ENCODE results near the gene CBX8. TPM values are rescaled to one million over a fixed set of nuclear protein-coding genes. Genes with fewer than 3 reads are reported as not detected.
A peak's percentile ranks its signal among the peaks of the same experiment; 100 is the strongest.

Gene CBX8
- total RNA-seq, 2 experiments from 2014 or later, result 5.3 to 6.5 TPM

GRCh38 chr17:79815836-79816461 lies 19.1 kb upstream of the CBX8 start:
- Histone ChIP-seq H3K27ac (ENCODE audit: low read depth in 1 of 2, low read length in 2 of 2) (no peak overlapping the region), H3K27me3 (ENCODE audit: control insufficient read depth in 1 of 2, insufficient read depth in 2 of 2, low read length in 2 of 2) (peaks cover 44 to 53% of the 10 kb centered on the region in 2 experiments), H3K4me1 (ENCODE audit: insufficient read depth, low read length) (peaks cover 44% of the 10 kb centered on the region), H3K4me3 (ENCODE audit: low read length) (no peak overlapping the region), H3K9me3 (ENCODE audit: control insufficient read depth in 1 of 2, insufficient read depth in 1 of 2, low read length in 2 of 2) (peaks cover 0 to 33% of the 10 kb centered on the region in 2 experiments), H3K36me3 (ENCODE audit: insufficient read depth, low read length) (no peaks in the 10 kb centered on the region)
- no peaks in the 10 kb centered on the region for H3K9me3 Mint-ChIP-seq
- H3K4me1 Mint-ChIP-seq (ENCODE audit: low read depth), result peaks cover 19% of the 10 kb centered on the region
- H3K27me3 Mint-ChIP-seq, result peaks cover 46% of the 10 kb centered on the region
- DNase-seq (no peak), ATAC-seq (ENCODE audit: poor library complexity) (no peak)
- ChIA-PET POLR2A (interaction anchor here (7.0 kb wide), 1 partner anchor 25 kb away, joined by 82 read pairs; the partner anchor contains the start of gene CBX4), CTCF (no interaction called here)
- H3K36me3 Mint-ChIP-seq (ENCODE audit: low read depth), result no peaks in the 10 kb centered on the region
- no peak for TF ChIP-seq CTCF (IDR thresholded peaks at IDR 0.05)
- H3K27ac Mint-ChIP-seq, result no peak overlapping the region
- peak overlapping the region; percentile 23 for H3K4me3 Mint-ChIP-seq
- intact Hi-C loops (cut with DNase I, micrococcal nuclease), result no loop called here

DNA sequence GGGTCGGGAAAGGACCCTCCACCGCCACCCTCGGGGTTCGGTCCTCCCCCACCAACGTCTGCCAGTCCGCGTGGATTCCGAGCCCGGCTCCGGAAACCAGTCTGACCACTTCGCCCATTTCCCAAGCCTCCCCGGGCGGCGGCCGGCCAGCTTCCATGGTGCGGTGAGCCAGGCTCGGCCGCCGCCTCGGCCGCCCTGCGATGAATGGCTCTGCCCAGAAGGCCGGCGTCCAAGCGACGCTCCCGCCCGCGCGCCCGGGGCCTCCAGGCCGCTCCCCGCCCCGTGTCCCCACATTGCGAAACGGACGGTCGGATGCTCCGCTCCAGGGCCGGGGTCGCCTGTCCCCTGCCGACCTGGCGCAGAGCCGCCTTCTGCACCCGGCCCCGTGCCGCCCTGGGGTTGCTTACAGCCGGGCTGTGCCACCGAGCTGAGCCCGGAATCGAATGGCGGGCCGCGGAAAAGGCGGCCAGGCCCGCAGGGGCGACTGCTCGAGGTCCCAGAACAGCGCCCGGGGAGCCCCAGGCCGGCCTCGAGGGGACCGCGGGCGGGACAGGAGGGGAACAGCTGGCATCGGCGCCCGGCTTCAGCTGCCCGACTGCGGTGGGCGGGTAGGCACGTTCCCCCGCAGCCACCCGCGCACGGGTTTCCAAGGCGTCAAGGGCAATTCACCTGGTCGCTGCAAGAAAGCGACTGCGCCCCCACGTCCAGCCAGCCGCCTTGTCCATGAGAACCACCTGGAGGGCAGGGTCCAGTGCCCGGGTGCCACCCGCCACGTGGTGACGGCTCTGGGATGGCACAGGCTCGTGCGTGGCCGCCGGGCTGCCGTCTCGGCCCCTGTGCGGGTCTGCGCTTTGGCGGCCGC lies 18.3 kb upstream of the CBX8 start:
- ATAC-seq (ENCODE audit: poor library complexity) (no peak), DNase-seq (peak in 2 of 14 experiments; percentile 50 to 55)
- Histone ChIP-seq H3K27ac (ENCODE audit: low read depth in 1 of 2, low read length in 2 of 2) (no peak overlapping the region), H3K4me1 (ENCODE audit: insufficient read depth, low read length) (peaks cover 51% of the 10 kb centered on the region), H3K36me3 (ENCODE audit: insufficient read depth, low read length) (no peaks in the 10 kb centered on the region), H3K27me3 (ENCODE audit: control insufficient read depth in 1 of 2, insufficient read depth in 2 of 2, low read length in 2 of 2) (peaks cover 50 to 59% of the 10 kb centered on the region in 2 experiments), H3K9me3 (ENCODE audit: control insufficient read depth in 1 of 2, insufficient read depth in 1 of 2, low read length in 2 of 2) (peaks cover 0 to 39% of the 10 kb centered on the region in 2 experiments), H3K4me3 (ENCODE audit: low read length) (no peak overlapping the region)
- no peak overlapping the region for H3K27ac Mint-ChIP-seq
- TF ChIP-seq CTCF (IDR thresholded peaks at IDR 0.05), result no peak
- H3K9me3 Mint-ChIP-seq, result no peaks in the 10 kb centered on the region
- peaks cover 23% of the 10 kb centered on the region for H3K4me1 Mint-ChIP-seq (ENCODE audit: low read depth)
- ChIA-PET CTCF (no interaction called here), POLR2A (interaction anchor here (0.7 to 7.0 kb wide), 4 partner anchors 10 to 69 kb away, joined by 3 to 82 read pairs (median 17); partner anchors contain the start of gene CBX4)
- H3K4me3 Mint-ChIP-seq, result no peak overlapping the region
- intact Hi-C loops (cut with DNase I, micrococcal nuclease), result loop anchor here in 1 of 2 experiments (5.0 kb wide), 1 partner anchor 68 kb away; no protein-coding TSS in a partner anchor
- no peaks in the 10 kb centered on the region for H3K36me3 Mint-ChIP-seq (ENCODE audit: low read depth)
- peaks cover 54% of the 10 kb centered on the region for H3K27me3 Mint-ChIP-seq

- H3K27me3 ChIP-seq (ENCODE audit: control insufficient read depth in 1 of 2, insufficient read depth in 2 of 2, low read length in 2 of 2), result peaks cover 54 to 61% of the 10 kb centered on the region in 2 experiments
- peaks cover 62% of the 10 kb centered on the region for H3K27me3 Mint-ChIP-seq
Observed at GRCh38 chr17:79814127-79814973, 17.5 kb upstream of the CBX8 start.

More at GRCh38 chr17:79814127-79814973, 17.5 kb upstream of the CBX8 start:
- POLR2A ChIA-PET, result interaction anchor here (0.7 to 7.0 kb wide), 7 partner anchors 9 to 69 kb away, joined by 3 to 82 read pairs (median 3); partner anchors contain the start of genes CBX4 and CBX8
- no peak overlapping the region for H3K4me3 ChIP-seq (ENCODE audit: low read length)
- Mint-ChIP-seq H3K4me1 (ENCODE audit: low read depth) (peaks cover 23% of the 10 kb centered on the region), H3K4me3 (peak overlapping the region; percentile 84), H3K27ac (no peak overlapping the region), H3K36me3 (ENCODE audit: low read depth) (no peaks in the 10 kb centered on the region), H3K9me3 (no peaks in the 10 kb centered on the region)
- TF ChIP-seq CTCF (IDR thresholded peaks at IDR 0.05), result no peak
- ATAC-seq (ENCODE audit: poor library complexity) (no peak), DNase-seq (peak in 1 of 14 experiments; percentile 35)
- H3K36me3 ChIP-seq (ENCODE audit: insufficient read depth, low read length), result no peaks in the 10 kb centered on the region
- intact Hi-C loops (cut with DNase I, micrococcal nuclease), result loop anchor here in 1 of 2 experiments (5.0 kb wide), 1 partner anchor 67 kb away; no protein-coding TSS in a partner anchor
- H3K9me3 ChIP-seq (ENCODE audit: control insufficient read depth in 1 of 2, insufficient read depth in 1 of 2, low read length in 2 of 2), result peaks cover 0 to 41% of the 10 kb centered on the region in 2 experiments
- no peak overlapping the region for H3K27ac ChIP-seq (ENCODE audit: low read depth in 1 of 2, low read length in 2 of 2)
- H3K4me1 ChIP-seq (ENCODE audit: insufficient read depth, low read length), result peaks cover 57% of the 10 kb centered on the region
- CTCF ChIA-PET, result no interaction called here
